Prostate gland (tissue), 2 donors: ENCODE results near the gene BIRC7. TPM values are rescaled to one million over a fixed set of nuclear protein-coding genes. Genes with fewer than 3 reads are reported as not detected.

Source experiments
- DNase-seq: peaks from one replicate; pipeline ENCODE4 v3.0.0-alpha.2; 2019; ENCODE audit warnings: low spot score
- H3K27ac ChIP-seq, 2 donors: fragments of 200-600 bp; sonication (generic); 2 replicates each; pipeline ENCODE4 v1.5.1; 2017 to 2019
- H3K27me3 ChIP-seq: fragments of 200-600 bp; sonication (generic); replicated peaks from 2 replicates; pipeline ENCODE4 v1.5.1; 2019; ENCODE audit not compliant: insufficient read depth
- H3K36me3 ChIP-seq, 2 donors: fragments of 200-600 bp; sonication (generic); 1 replicate in 1 of 2; 2 replicates in 1 of 2; pipeline versions ENCODE4 v1.5.1 to v1.8.1; 2017 to 2019
- H3K4me1 ChIP-seq: fragments of 200-600 bp; sonication (generic); replicated peaks from 2 replicates; pipeline ENCODE4 v1.5.1; 2019
- H3K4me3 ChIP-seq, 2 donors: fragments of 200-600 bp; sonication (generic); 2 replicates each; pipeline ENCODE4 v1.5.1; 2017 to 2019
- H3K9me3 ChIP-seq: fragments of 200-600 bp; sonication (generic); 2 replicates; pipeline ENCODE4 v1.5.1; 2017
- POLR2A ChIP-seq: fragments of 450-650 bp; IDR thresholded peaks from one replicate; pipeline ENCODE4 v1.6.1; 2016; ENCODE audit warnings: antibody characterized with exemption, mild to moderate bottlenecking
- POLR2AphosphoS5 ChIP-seq: sonication (generic); formaldehyde crosslinking; IDR thresholded peaks from one replicate; pipeline ENCODE4 v1.6.1; 2017; ENCODE audit warnings: antibody characterized with exemption
- WGBS: methylation state at CpG from one replicate; pipeline ENCODE4 v1.1.5; 2018; 5-methylcytosine and 5-hydroxymethylcytosine counted together
- intact Hi-C: fragments of 100-400 bp; cut with DNase I; formaldehyde crosslinking; loops from one replicate; pipeline ENCODE4 v1.14.2; 2022
- total RNA-seq, 2 donors: library from RNA; depleted of rRNA; stranded (reverse); fragments of >200 nt; gene quantifications; one replicate each; pipeline ENCODE4 v1.1.0, GENCODE V29; 2016
- TF ChIP-seq, protein P1 (sequence below), 4 experiments: fragments of 200-600 bp in 2 of 4; fragments of 450-650 bp in 2 of 4; sonication (generic) in 2 of 4; IDR thresholded peaks; 1 replicate in 3 of 4; 2 replicates in 1 of 4; pipeline ENCODE4 v1.5.1; 2016 to 2019; ENCODE audit warnings: antibody characterized with exemption in 4 of 4, mild to moderate bottlenecking in 2 of 4, moderate library complexity in 2 of 4

BIRC7 gene
- total RNA-seq, 2 donors from 2014 or later: not detected

DNA sequence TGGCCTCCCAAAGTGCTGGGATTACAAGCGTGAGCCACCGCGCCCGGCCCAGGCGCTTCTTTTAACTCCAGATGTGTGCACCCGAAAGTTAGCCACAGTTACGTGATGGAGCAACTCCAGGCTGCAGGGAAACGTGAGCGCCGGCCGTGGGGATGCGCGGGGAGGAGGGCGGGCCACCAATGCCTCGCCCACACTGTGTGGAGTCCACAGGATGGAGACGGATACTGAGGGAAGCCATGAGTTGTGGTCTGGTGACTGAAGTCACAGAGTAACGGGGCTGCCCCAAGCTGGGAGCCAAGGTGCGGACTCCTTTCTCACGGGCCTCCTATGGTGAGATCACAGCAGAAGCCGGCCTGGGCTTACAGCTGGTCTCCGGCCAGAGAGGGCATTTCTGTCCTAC is 43.0 kb upstream of the BIRC7 start:
- H3K36me3 ChIP-seq: no peaks in the 10 kb centered on the region

DNA sequence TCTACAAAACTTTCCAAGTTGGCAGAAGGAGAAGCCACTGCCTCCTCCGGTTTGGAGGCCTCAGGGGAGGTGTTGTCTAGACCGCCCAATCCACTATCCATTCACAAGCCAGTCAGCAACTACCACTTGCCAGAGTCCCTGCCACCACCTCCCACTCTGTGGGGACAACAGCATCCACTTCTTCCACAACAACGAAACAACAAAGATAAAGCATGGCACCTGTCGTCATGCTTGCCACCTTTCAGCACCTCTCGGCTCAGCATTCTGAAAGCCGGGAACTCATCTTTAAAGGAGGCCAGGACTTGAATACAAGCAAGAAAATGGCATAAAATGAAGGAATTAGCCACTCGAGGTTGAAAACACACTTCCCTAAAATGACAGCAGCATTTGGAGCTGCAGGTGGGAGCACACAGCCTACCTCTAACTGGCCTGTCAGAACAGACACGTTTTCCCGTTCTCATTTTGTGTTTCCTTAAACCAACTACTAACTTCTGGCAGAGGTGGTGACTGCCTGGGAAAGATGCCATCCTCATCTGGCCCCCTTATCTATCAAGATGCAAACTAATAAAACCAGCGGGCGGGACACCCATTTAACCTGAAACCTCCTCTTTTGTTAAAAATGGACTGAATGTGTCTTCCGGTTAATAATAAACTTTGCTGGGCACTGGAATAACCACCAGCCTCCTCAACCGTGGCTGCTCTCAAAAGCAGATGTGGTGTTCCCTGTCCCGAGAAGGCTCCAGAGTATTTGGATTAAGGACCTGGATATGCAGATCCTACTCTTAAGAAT is 41.5 kb upstream of the BIRC7 start:
- Histone ChIP-seq H3K27me3 (no peaks in the 10 kb centered on the region), H3K4me3 (no peak overlapping the region), H3K36me3 (no peaks in the 10 kb centered on the region), H3K9me3 (no peaks in the 10 kb centered on the region), H3K4me1 (peaks cover 28% of the 10 kb centered on the region), H3K27ac (no peak overlapping the region)
- TF ChIP-seq, protein P1, sequence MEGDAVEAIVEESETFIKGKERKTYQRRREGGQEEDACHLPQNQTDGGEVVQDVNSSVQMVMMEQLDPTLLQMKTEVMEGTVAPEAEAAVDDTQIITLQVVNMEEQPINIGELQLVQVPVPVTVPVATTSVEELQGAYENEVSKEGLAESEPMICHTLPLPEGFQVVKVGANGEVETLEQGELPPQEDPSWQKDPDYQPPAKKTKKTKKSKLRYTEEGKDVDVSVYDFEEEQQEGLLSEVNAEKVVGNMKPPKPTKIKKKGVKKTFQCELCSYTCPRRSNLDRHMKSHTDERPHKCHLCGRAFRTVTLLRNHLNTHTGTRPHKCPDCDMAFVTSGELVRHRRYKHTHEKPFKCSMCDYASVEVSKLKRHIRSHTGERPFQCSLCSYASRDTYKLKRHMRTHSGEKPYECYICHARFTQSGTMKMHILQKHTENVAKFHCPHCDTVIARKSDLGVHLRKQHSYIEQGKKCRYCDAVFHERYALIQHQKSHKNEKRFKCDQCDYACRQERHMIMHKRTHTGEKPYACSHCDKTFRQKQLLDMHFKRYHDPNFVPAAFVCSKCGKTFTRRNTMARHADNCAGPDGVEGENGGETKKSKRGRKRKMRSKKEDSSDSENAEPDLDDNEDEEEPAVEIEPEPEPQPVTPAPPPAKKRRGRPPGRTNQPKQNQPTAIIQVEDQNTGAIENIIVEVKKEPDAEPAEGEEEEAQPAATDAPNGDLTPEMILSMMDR (IDR thresholded peaks at IDR 0.05): no peak
- TF ChIP-seq POLR2A: no peak
- no peak for TF ChIP-seq POLR2AphosphoS5
- DNase-seq: no peak
- 44% methylated on average over 14 of the region's 14 CpGs for WGBS
- intact Hi-C loops: no loop called here

More for the DNA sequence above, 43.0 kb upstream of the BIRC7 start:
- no peak for DNase-seq
- peaks cover 18% of the 10 kb centered on the region for H3K4me1 ChIP-seq
- H3K9me3 ChIP-seq: no peaks in the 10 kb centered on the region
- H3K4me3 ChIP-seq: no peak overlapping the region
- H3K27ac ChIP-seq: no peak overlapping the region
- intact Hi-C loops: no loop called here
- no peaks in the 10 kb centered on the region for H3K27me3 ChIP-seq
- 90% methylated on average over 21 of the region's 21 CpGs for WGBS
- TF ChIP-seq, protein P1 (IDR thresholded peaks at IDR 0.05): no peak
- no peak for TF ChIP-seq POLR2A
- no peak for TF ChIP-seq POLR2AphosphoS5

DNA sequence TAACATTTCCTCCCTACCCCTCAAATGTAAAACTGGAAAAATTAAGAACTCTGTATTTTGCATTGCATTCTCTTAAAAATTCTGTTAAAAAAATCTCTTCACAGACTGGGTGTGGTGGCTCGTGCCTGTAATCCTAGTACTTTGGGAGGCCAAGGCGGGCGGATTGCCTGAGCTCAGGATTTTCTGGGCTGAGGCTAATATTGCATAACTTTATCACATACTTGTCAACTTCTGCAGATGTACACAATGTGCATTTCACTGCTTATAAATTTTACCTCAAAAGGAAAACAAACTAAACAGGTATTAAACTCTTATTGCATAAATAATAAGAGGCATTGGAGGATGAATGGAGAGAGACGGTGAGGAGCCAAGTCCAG is 40.9 kb upstream of the BIRC7 start:
- H3K27ac ChIP-seq: no peak overlapping the region
- intact Hi-C loops: no loop called here

DNA sequence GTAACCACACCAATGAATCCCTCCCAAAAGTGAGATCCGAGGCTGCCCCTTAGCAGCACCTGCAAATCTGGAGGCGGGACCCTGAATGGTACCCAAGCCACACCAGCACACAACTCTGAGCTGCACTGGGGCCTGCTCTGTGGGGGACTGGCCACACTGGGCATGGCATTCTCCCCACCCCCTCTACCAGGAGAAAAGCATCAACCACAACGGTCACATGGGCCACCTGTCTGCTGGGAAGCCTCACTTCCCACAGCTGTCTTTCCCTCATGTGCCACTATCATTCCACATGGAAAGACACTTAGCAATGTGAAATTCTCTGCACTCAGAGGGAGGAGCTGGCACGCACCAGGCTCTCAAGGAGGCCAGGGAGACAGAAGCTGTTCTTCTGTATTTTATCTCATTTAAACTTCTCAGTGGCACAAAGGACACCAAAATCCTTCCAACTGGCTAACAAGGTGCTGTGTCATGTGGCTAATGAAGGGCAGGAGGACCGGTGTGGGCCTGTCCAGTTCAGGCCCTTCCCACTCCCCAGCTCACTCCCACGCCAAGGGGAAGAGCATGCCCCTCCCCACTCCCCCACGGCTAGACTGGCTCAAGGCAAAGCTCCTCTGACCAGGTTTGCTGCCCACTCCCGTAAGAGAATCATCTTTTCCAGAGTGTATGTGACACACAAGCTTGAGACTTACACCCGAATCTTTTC is 38.8 kb upstream of the BIRC7 start:
- H3K4me3 ChIP-seq: no peak overlapping the region
- H3K4me1 ChIP-seq: peaks cover 28% of the 10 kb centered on the region
- H3K27ac ChIP-seq: no peak overlapping the region
- no peak for TF ChIP-seq POLR2A
- TF ChIP-seq POLR2AphosphoS5: no peak
- TF ChIP-seq, protein P1 (IDR thresholded peaks at IDR 0.05): no peak
- peaks cover 0 to under 1% of the 10 kb centered on the region in 2 donors for H3K36me3 ChIP-seq
- DNase-seq: no peak
- H3K27me3 ChIP-seq: no peaks in the 10 kb centered on the region
- intact Hi-C loops: no loop called here
- H3K9me3 ChIP-seq: no peaks in the 10 kb centered on the region
- 53% methylated on average over 9 of the region's 9 CpGs for WGBS

More for the DNA sequence above, 40.9 kb upstream of the BIRC7 start:
- WGBS: 86% methylated on average over 4 of the region's 4 CpGs
- H3K36me3 ChIP-seq: no peaks in the 10 kb centered on the region
- TF ChIP-seq POLR2A: no peak
- no peak for TF ChIP-seq POLR2AphosphoS5
- TF ChIP-seq, protein P1 (IDR thresholded peaks at IDR 0.05): no peak
- no peak for DNase-seq
- no peaks in the 10 kb centered on the region for H3K27me3 ChIP-seq
- H3K9me3 ChIP-seq: no peaks in the 10 kb centered on the region
- no peak overlapping the region for H3K4me3 ChIP-seq
- H3K4me1 ChIP-seq: peaks cover 28% of the 10 kb centered on the region
